ENCODE measurements around the gene ATL2.

Gene ATL2

GRCh38 chr2:38336621-38337020 lies 40.5 kb downstream of the ATL2 start:
- Histone ChIP-seq H3K79me2 (ENCODE audit: insufficient read depth, low read length) (no peaks in the 10 kb centered on the region), H3K4me3 (ENCODE audit: low read depth, low read length, poor library complexity, severe bottlenecking) (no peak overlapping the region), H3K4me2 (ENCODE audit: low read length) (no peak overlapping the region), H3K27ac (ENCODE audit: low read depth, low read length, poor library complexity, severe bottlenecking) (no peak overlapping the region), H3F3A (ENCODE audit: insufficient read depth, low read length) (no peaks in the 10 kb centered on the region), H3K27me3 (ENCODE audit: insufficient read depth, low read length) (no peaks in the 10 kb centered on the region), H4K20me1 (ENCODE audit: insufficient read depth, low read length) (no peaks in the 10 kb centered on the region), H3K36me3 (ENCODE audit: insufficient read depth, low read length) (peaks cover 61% of the 10 kb centered on the region), H3K4me1 (ENCODE audit: insufficient read depth, low read length, severe bottlenecking) (no peaks in the 10 kb centered on the region), H3K9ac (ENCODE audit: low read length) (no peak overlapping the region), H3K9me3 (ENCODE audit: low read length) (no peaks in the 10 kb centered on the region), H3K9me2 (ENCODE audit: low read depth, low read length) (no peaks in the 10 kb centered on the region), H2AFZ (ENCODE audit: low read length) (no peak overlapping the region)
- no peak for TF ChIP-seq EZH2 (IDR thresholded peaks at IDR 0.05; ENCODE audit: borderline replicate concordance, low read length)
- TF ChIP-seq CTCF (IDR thresholded peaks at IDR 0.05; ENCODE audit: low read length), result no peak

GRCh38 chr2:38330754-38331153 lies 46.3 kb downstream of the ATL2 start:
- Histone ChIP-seq H3K4me1 (ENCODE audit: insufficient read depth, low read length, severe bottlenecking) (peaks cover 8% of the 10 kb centered on the region), H3K9ac (ENCODE audit: low read length) (no peak overlapping the region), H3K4me3 (ENCODE audit: low read depth, low read length, poor library complexity, severe bottlenecking) (no peak overlapping the region), H3K9me3 (ENCODE audit: low read length) (peaks cover 6% of the 10 kb centered on the region; the same call in 1 of the 2 replicates), H3K79me2 (ENCODE audit: insufficient read depth, low read length) (peaks cover 16% of the 10 kb centered on the region), H3K27me3 (ENCODE audit: insufficient read depth, low read length) (no peaks in the 10 kb centered on the region), H3K4me2 (ENCODE audit: low read length) (no peak overlapping the region), H2AFZ (ENCODE audit: low read length) (no peak overlapping the region), H3F3A (ENCODE audit: insufficient read depth, low read length) (no peaks in the 10 kb centered on the region), H3K9me2 (ENCODE audit: low read depth, low read length) (no peaks in the 10 kb centered on the region), H3K36me3 (ENCODE audit: insufficient read depth, low read length) (peaks cover 36% of the 10 kb centered on the region), H4K20me1 (ENCODE audit: insufficient read depth, low read length) (no peaks in the 10 kb centered on the region), H3K27ac (ENCODE audit: low read depth, low read length, poor library complexity, severe bottlenecking) (no peak overlapping the region)
- TF ChIP-seq CTCF (IDR thresholded peaks at IDR 0.05; ENCODE audit: low read length) (no peak), EZH2 (IDR thresholded peaks at IDR 0.05; ENCODE audit: borderline replicate concordance, low read length) (no peak)

- Histone ChIP-seq H3K27ac (ENCODE audit: low read depth, low read length, poor library complexity, severe bottlenecking) (no peak overlapping the region), H4K20me1 (ENCODE audit: insufficient read depth, low read length) (no peaks in the 10 kb centered on the region), H3K9me2 (ENCODE audit: low read depth, low read length) (no peaks in the 10 kb centered on the region), H3F3A (ENCODE audit: insufficient read depth, low read length) (no peaks in the 10 kb centered on the region), H3K27me3 (ENCODE audit: insufficient read depth, low read length) (no peaks in the 10 kb centered on the region), H3K36me3 (ENCODE audit: insufficient read depth, low read length) (peaks cover 23% of the 10 kb centered on the region), H2AFZ (ENCODE audit: low read length) (no peak overlapping the region), H3K4me2 (ENCODE audit: low read length) (no peak overlapping the region), H3K79me2 (ENCODE audit: insufficient read depth, low read length) (peaks cover 16% of the 10 kb centered on the region), H3K4me1 (ENCODE audit: insufficient read depth, low read length, severe bottlenecking) (peaks cover 9% of the 10 kb centered on the region), H3K9me3 (ENCODE audit: low read length) (peaks cover 6% of the 10 kb centered on the region; the same call in 1 of the 2 replicates), H3K9ac (ENCODE audit: low read length) (no peak overlapping the region), H3K4me3 (ENCODE audit: low read depth, low read length, poor library complexity, severe bottlenecking) (no peak overlapping the region)
- TF ChIP-seq EZH2 (IDR thresholded peaks at IDR 0.05; ENCODE audit: borderline replicate concordance, low read length) (no peak), CTCF (IDR thresholded peaks at IDR 0.05; ENCODE audit: low read length) (no peak)
Measured at GRCh38 chr2:38327580-38327979, 49.5 kb downstream of the ATL2 start.
